Measurements from ENCODE around the gene RAPH1. TPM values are rescaled to one million over a fixed set of nuclear protein-coding genes. Genes with fewer than 3 reads are reported as not detected.

The RAPH1 gene
- total RNA-seq, 3 donors from 2014 or later (not counting 1 experiment from before 2014, with no cell fraction given), result 0.34 to 3.6 (median 1.5) TPM

DNA sequence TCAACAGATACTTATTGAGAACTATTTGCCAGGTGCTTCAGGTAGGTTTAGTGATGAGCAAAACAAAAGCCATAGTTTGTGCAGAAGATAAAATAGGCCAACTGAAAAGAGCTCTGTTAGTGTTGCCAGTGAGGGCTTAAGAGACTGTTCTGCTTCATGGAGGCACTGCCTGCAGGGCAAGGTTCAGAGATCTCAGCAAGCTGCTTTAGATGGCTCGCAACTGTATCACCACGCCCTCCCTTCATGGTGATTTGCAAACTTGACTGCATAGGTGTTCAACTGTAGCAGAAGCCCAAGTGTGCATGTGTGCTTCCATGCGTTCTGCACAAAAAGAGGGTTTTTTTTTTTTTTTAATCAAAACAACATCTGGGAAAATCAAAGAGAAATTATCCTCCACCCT, 84.5 kb downstream of the RAPH1 start:
- Mint-ChIP-seq H3K4me1 (no peaks in the 10 kb centered on the region), H3K4me3 (no peak overlapping the region), H3K27me3 (ENCODE audit: low read depth in 2 of 2) (no peaks in the 10 kb centered on the region), H3K9me3 (no peaks in the 10 kb centered on the region), H3K36me3 (no peaks in the 10 kb centered on the region), H3K27ac (no peak overlapping the region)
- intact Hi-C loops (cut with micrococcal nuclease), result loop anchor here (5.0 kb wide), 1 partner anchor 223 kb away; no protein-coding TSS in a partner anchor
- H3K4me1 ChIP-seq (ENCODE audit: control insufficient read depth, insufficient read depth, low read length), result no peaks in the 10 kb centered on the region
- no peaks in the 10 kb centered on the region for H3K36me3 ChIP-seq (ENCODE audit: control insufficient read depth, insufficient read depth, low read length)
- TF ChIP-seq, protein P1, sequence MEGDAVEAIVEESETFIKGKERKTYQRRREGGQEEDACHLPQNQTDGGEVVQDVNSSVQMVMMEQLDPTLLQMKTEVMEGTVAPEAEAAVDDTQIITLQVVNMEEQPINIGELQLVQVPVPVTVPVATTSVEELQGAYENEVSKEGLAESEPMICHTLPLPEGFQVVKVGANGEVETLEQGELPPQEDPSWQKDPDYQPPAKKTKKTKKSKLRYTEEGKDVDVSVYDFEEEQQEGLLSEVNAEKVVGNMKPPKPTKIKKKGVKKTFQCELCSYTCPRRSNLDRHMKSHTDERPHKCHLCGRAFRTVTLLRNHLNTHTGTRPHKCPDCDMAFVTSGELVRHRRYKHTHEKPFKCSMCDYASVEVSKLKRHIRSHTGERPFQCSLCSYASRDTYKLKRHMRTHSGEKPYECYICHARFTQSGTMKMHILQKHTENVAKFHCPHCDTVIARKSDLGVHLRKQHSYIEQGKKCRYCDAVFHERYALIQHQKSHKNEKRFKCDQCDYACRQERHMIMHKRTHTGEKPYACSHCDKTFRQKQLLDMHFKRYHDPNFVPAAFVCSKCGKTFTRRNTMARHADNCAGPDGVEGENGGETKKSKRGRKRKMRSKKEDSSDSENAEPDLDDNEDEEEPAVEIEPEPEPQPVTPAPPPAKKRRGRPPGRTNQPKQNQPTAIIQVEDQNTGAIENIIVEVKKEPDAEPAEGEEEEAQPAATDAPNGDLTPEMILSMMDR (IDR thresholded peaks at IDR 0.05), result no peak
- no peak overlapping the region for H3K4me3 ChIP-seq (ENCODE audit: low read length)
- DNase-seq (no peak), ATAC-seq (no peak)
- H3K9me3 ChIP-seq (ENCODE audit: control insufficient read depth, insufficient read depth, low read length), result no peaks in the 10 kb centered on the region
- H3K27ac ChIP-seq (ENCODE audit: low read length), result no peak overlapping the region
- 98% methylated on average over 3 of the region's 3 CpGs for WGBS (ENCODE audit: insufficient coverage)
- no peaks in the 10 kb centered on the region for H3K27me3 ChIP-seq (ENCODE audit: control insufficient read depth, insufficient read depth, low read length)

DNA sequence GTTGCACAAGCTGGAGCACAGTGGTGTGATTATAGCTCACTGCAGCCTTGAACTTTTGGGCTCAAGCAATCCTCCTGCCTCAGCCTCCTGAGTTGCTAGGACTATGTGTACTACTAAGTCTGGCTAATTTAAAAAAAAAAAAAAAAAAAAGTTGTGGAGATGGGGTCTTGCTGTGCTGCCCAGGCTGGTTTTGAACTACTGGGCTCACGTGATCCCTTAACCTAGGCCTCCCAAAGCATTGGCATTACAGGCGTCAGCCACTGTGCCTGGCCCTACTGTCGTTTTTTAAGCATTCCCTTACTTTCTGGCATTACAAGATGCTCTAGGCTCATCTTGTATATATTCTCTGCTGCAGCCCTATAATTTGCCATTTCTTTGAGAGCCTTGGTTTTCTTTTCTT, 88.3 kb downstream of the RAPH1 start:
- Histone ChIP-seq H3K4me1 (ENCODE audit: control insufficient read depth, insufficient read depth, low read length) (no peaks in the 10 kb centered on the region), H3K27me3 (ENCODE audit: control insufficient read depth, insufficient read depth, low read length) (no peaks in the 10 kb centered on the region), H3K27ac (ENCODE audit: low read length) (no peak overlapping the region), H3K9me3 (ENCODE audit: control insufficient read depth, insufficient read depth, low read length) (no peaks in the 10 kb centered on the region), H3K4me3 (ENCODE audit: low read length) (no peak overlapping the region), H3K36me3 (ENCODE audit: control insufficient read depth, insufficient read depth, low read length) (no peaks in the 10 kb centered on the region)
- Mint-ChIP-seq H3K36me3 (no peaks in the 10 kb centered on the region), H3K4me3 (no peak overlapping the region), H3K27ac (no peak overlapping the region), H3K9me3 (no peaks in the 10 kb centered on the region), H3K27me3 (ENCODE audit: low read depth in 2 of 2) (no peaks in the 10 kb centered on the region), H3K4me1 (no peaks in the 10 kb centered on the region)
- TF ChIP-seq, protein P1 (IDR thresholded peaks at IDR 0.05), result no peak
- no peak for ATAC-seq
- 91% methylated on average over 3 of the region's 3 CpGs for WGBS (ENCODE audit: insufficient coverage)
- intact Hi-C loops (cut with micrococcal nuclease), result no loop called here
- DNase-seq, result no peak

DNA sequence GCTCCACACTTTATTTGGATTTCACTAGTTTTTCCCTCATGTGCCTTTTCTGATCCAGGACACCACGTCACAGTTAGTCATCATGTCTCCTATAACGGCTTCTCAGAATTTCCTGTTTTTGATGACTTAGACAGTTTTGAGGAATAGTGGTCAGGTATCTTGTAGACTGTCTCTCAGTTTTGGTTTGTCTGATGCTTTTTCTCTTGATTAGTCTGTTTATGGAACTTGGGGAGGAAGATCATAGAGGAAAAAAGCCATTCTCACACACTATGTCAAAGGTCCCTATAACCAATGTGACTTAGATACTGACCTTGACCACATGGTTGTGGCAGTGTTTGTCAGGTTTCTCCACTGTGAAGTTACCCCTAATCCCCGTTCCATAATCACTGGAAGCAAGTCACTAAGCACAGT, 89.0 kb downstream of the RAPH1 start:
- WGBS (ENCODE audit: insufficient coverage), result 70% methylated on average over 3 of the region's 3 CpGs
- no peak overlapping the region for H3K4me3 Mint-ChIP-seq
- TF ChIP-seq, protein P1 (IDR thresholded peaks at IDR 0.05), result no peak
- H3K4me1 Mint-ChIP-seq, result no peaks in the 10 kb centered on the region
- DNase-seq (no peak), ATAC-seq (no peak)
- H3K27me3 Mint-ChIP-seq (ENCODE audit: low read depth in 2 of 2), result no peaks in the 10 kb centered on the region
- intact Hi-C loops (cut with micrococcal nuclease), result no loop called here
- H3K4me3 ChIP-seq (ENCODE audit: low read length), result no peak overlapping the region
- no peaks in the 10 kb centered on the region for H3K36me3 ChIP-seq (ENCODE audit: control insufficient read depth, insufficient read depth, low read length)
- H3K27ac ChIP-seq (ENCODE audit: low read length), result no peak overlapping the region
- H3K27ac Mint-ChIP-seq, result no peak overlapping the region
- no peaks in the 10 kb centered on the region for H3K9me3 ChIP-seq (ENCODE audit: control insufficient read depth, insufficient read depth, low read length)
- no peaks in the 10 kb centered on the region for H3K36me3 Mint-ChIP-seq
- H3K9me3 Mint-ChIP-seq, result no peaks in the 10 kb centered on the region
- H3K27me3 ChIP-seq (ENCODE audit: control insufficient read depth, insufficient read depth, low read length), result no peaks in the 10 kb centered on the region
- no peaks in the 10 kb centered on the region for H3K4me1 ChIP-seq (ENCODE audit: control insufficient read depth, insufficient read depth, low read length)

DNA sequence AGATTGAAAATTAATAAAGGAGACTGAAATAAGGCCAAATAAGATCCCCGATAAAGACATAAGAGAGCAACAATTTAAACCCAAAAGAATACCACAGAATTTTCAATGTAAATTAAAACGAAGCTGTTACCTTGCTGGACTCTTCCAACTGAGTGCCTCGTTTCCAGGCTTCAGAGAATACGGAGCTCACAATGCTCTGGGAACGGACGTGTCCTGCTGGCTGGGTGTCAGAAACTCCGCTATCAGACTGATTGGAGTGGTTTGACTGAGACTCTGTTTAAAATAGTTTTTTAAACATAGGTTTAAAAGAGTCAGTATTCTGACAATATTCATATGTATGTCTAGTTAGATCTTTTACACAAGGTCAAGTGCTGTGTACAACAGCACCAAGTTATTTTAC, 90.4 kb downstream of the RAPH1 start:
- H3K9me3 ChIP-seq (ENCODE audit: control insufficient read depth, insufficient read depth, low read length), result no peaks in the 10 kb centered on the region
- H3K4me1 ChIP-seq (ENCODE audit: control insufficient read depth, insufficient read depth, low read length), result no peaks in the 10 kb centered on the region
- Mint-ChIP-seq H3K9me3 (no peaks in the 10 kb centered on the region), H3K4me3 (no peak overlapping the region), H3K4me1 (no peaks in the 10 kb centered on the region), H3K27ac (no peak overlapping the region), H3K36me3 (no peaks in the 10 kb centered on the region), H3K27me3 (ENCODE audit: low read depth in 2 of 2) (no peaks in the 10 kb centered on the region)
- H3K4me3 ChIP-seq (ENCODE audit: low read length), result no peak overlapping the region
- TF ChIP-seq, protein P1 (IDR thresholded peaks at IDR 0.05), result no peak
- WGBS (ENCODE audit: insufficient coverage), result 93% methylated on average over 7 of the region's 7 CpGs
- H3K27ac ChIP-seq (ENCODE audit: low read length), result no peak overlapping the region
- intact Hi-C loops (cut with micrococcal nuclease), result no loop called here
- no peaks in the 10 kb centered on the region for H3K27me3 ChIP-seq (ENCODE audit: control insufficient read depth, insufficient read depth, low read length)
- no peaks in the 10 kb centered on the region for H3K36me3 ChIP-seq (ENCODE audit: control insufficient read depth, insufficient read depth, low read length)
- ATAC-seq (no peak), DNase-seq (no peak)

Measured in natural killer cell (primary cell).